SIG-M5 treated with dmso at 0.1 percent for 504 hours (cell line): ENCODE measurements around the gene SLC39A10.
"Not testable (repeated sequence)": the region's sequence is repeated elsewhere in the genome, so short reads cannot be mapped to it uniquely, and the experiment has no call there.

Experiments used
- DNase-seq: peaks from one replicate; lab custom pipeline; 2025; ENCODE audit not compliant: unreplicated experiment; lab: John Stamatoyannopoulos, UW

Gene SLC39A10

GRCh38 chr2:195670191-195670590, 13.2 kb downstream of the SLC39A10 start:
- no peak for DNase-seq

DNA sequence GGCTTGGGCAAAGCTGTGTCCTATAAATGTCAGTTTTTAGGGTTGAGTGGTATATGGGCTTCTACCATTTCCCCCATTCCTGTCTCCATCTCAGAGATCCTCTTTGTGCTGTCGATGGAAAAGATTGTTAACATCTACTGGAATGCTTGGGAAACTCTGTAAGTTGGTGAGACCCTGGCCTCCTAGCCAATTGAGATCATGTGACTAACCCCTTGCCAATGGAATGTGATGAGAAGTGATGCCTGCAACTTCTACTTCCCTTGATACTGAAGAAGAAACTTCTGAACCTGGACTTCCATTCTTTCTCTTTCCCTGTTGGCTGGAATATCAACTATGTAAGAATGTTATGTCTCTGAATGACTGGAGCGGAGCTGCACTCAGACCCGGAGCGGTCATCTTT, 14.5 kb downstream of the SLC39A10 start:
- DNase-seq, result no peak

DNA sequence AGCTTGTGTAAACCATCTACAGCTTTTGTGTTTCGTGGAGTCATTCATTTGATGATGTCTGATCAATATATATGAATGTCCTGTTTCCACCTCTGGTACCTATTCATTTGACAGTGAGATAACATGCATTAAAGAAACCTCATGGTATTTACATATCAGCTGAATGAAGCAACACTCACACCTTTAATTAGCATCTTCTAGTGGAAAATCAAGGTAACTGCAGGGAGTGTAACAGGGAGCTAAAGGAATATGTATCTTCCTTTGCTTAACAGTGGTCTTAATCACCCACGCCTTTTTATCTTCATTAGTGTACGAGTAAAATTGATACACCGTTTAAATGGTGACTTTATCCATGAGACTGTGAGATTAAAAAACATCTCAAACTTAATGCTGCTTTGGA, 15.6 kb downstream of the SLC39A10 start:
- no peak for DNase-seq

GRCh38 chr2:195674491-195675221, 17.6 kb downstream of the SLC39A10 start:
- DNase-seq, result no peak

- no peak for DNase-seq
Observed at GRCh38 chr2:195675783-195676427, 18.9 kb downstream of the SLC39A10 start.

- DNase-seq, result no peak
Observed at GRCh38 chr2:195677290-195677689, 20.3 kb downstream of the SLC39A10 start.

DNA sequence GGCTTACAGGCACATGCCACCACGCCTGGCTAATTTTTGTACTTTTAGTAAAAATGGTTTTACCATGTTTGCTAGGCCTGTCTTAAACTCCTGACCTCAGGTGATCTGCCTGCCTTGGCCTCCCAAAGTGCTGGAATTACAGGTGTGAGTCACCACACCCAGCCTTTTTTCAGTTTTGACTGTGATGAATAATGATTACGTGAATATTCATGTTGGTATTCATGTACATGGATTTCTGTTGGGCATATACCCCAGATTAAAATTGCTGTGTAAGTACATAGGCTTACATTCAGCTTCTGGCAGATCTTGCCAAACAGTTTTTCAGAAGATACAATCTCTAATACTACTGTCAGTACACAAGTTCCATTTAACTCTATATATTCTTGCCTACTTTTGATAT, 20.9 kb downstream of the SLC39A10 start:
- no peak for DNase-seq

DNA sequence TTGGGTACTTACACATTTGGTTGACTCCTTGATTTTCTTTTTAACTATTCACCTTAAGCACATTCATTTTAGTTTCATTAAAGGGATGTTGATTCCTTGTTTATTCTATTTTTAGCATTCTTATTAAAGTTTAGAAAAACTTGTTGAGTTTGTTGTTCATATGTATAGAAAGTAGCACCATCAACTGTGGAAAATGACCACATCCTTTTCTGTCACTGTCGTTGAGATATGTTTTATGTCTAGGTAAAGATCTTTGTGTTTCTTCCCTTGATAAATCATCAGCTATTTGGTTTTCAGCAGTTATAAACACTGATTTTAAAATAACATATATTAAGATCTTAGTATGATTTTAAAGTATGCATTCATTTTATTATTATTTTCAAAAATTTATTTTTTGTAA, 25.1 kb downstream of the SLC39A10 start:
- DNase-seq, result no peak

GRCh38 chr2:195683174-195683573, 26.1 kb downstream of the SLC39A10 start:
- DNase-seq, result no peak

DNA sequence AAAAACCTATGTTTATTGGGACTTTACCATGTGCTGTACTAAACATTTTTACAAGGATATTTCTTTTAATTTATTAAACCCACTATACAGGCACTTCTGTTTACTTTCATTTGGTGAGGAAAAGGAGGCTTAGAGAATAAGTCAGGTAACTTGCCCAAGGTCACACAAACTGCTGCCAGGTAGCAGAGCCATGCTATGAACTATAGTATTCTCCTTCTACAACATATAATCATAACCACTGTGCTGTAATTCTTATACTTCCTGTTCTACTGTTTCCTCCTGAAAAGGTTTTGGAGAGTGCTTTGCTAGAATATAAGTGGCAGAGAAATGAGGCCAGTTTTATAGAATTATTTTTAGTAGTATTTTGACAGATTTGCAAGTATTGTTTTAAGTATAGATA, 29.5 kb downstream of the SLC39A10 start:
- no peak for DNase-seq

DNA sequence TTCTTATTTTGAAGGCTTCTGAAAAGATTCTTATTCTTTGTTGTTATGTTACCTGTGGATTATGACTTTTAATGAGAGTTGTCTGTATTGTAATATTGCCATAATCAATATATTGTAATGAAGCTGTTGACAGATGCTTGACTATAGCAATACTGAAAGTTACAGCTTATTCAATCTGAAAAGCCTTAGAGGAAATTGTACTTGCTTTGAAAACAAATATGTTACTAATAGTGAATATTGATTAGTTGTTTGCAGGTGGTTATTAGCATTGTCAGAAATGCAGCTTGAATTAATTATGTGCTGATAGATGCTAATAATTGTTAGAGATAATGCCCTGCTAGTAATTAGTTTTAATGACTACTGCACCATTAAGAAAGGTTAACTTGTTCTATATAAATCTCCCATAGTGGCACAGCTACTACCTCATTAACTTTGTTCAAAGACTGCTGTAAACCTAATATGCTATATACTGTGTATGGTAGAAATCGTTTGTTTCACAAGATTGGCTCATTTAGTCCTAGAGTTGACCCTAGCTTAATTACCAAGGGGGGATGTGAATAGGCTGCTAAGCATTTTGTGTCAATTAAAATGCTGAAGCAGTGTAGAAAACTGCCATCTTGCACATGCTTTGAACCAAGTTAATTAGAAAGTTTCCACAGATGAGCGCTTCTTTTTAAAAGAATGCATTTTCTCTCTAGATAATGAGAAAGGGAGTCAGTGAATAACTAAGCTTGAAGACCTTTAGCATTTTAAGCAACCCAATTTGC, 30.5 kb downstream of the SLC39A10 start:
- no peak for DNase-seq

DNA sequence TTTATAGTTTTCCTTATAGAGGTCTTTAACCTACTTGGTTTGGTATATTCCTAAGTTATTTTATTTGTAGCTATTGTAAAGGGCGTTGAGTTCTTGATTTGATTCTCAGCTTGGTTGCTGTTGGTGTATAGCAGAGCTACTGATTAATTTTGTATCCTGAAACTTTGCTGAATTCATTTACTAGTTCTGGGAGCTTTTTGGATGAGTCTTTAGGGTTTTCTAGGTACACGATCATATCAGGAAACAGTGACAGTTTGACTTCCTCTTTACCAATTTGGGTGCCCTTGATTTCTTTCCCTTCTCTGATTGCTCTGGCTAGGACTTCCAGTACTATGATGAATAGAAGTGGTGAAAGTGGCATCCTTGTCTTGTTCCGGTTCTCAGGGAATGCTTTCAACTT, 35.5 kb downstream of the SLC39A10 start:
- not testable (repeated sequence) for DNase-seq

DNA sequence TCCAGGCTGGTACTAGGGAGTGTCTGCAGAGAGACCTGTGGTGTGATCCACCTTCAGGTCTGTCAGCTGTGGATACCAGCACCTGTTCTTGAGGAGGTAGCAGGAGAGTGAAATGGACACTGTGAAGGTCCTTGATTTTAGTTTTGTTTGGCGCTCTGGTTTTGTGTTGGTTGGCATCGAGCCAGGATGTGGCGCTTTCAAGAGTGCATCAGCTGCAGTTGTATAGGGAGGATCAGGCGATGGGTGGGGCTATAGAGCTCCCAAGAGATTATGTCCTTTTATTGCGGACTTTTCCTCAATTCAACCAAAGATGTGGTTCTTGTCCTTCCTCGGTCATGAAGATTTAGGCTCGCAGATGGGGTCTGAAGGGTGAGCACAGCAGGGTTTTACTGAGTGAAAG, 37.5 kb downstream of the SLC39A10 start:
- DNase-seq, result no peak

GRCh38 chr2:195695002-195695631, 38.1 kb downstream of the SLC39A10 start:
- no peak for DNase-seq

- no peak for DNase-seq
Observed at GRCh38 chr2:195696012-195696411, 39.0 kb downstream of the SLC39A10 start.

GRCh38 chr2:195697681-195698220, 40.7 kb downstream of the SLC39A10 start:
- DNase-seq, result no peak

GRCh38 chr2:195700480-195700879, 43.5 kb downstream of the SLC39A10 start:
- no peak for DNase-seq

DNA sequence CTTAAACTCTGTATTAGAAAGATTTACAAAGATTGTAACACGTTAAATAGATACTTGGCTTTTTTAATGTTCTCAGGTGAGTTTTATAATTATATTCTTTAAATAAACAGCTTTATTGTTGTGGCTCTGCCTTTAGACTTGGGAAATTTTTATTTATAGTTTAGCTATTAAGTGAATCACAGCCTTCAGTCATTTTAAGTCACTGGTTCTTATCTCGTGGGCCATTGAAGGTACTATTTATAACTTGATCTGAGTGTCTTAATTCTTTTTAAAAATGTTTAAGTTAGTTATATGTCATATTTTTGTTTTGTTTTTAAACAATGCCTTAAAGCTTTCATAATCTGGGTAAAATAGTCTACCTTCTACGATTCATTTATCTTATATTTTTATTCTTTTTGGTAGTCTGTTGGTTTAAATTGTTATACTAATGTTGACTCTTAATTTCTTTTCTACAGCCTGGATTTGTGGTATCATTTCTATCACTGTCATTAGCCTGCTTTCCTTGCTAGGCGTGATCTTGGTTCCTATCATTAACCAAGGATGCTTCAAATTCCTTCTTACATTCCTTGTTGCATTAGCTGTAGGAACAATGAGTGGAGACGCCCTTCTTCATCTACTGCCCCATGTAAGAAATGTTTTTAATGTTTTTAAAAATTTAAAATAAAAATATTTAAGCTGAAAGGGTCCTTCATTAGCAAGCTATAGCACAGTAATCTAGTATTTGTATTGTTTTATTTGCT, 49.3 kb downstream of the SLC39A10 start:
- no peak for DNase-seq

DNA sequence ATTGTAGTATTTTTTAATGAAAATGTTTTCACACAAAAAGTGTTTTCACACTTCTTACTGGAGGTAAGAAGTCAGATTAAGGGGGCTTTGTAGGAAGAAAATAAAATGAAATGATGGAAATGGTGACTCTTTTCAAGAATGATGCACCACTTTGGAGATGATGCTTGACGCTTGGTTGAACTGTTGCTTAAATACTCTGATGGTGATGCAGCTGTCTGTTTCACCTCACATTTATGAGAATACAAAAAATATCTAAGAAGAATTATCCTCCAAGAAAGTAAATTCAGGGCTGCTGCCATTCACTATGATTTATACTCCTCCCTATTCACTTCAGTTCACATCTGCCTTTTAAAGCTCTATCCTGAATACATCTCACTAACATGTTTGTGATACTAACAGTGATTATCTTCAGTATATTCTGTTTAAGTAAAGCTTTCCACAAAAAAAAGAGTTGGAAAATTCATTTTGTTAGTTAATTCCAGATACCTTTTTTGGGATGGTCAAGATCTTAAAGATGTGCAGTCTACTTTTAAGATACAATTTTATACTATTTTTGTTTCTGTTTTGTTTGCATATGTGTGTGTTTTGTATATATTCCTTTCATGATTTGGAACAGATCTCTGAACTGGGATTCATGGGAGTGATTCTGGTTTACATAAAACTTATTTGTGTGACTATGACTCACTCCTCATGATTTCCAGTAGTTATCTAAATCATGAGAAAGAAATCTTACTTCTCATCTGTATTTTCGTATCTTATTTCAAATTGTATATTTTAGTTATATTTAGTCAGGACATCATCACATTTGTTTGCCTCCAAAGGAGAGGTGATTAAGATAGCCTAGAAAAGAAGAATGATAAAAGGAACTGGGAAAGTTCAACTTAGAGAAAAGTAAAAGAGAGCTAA, 53.1 kb downstream of the SLC39A10 start:
- DNase-seq, result no peak

GRCh38 chr2:195711478-195711877, 54.5 kb downstream of the SLC39A10 start:
- DNase-seq, result no peak
